Fibroblast of pulmonary artery (primary cell): ENCODE measurements around the gene UPF3B.
A peak's percentile ranks its signal among the peaks of the same experiment; 100 is the strongest.

Experiments used
- DNase-seq: peaks from one replicate; pipeline ENCODE4 v3.0.0-alpha.2; 2010; ENCODE audit warnings: low read depth
- H3K4me3 ChIP-seq: replicated peaks from 2 replicates; pipeline ENCODE4 v1.5.1; 2011; ENCODE audit warnings: low read depth, mild to moderate bottlenecking, control low read depth, low read length, moderate library complexity
- CTCF ChIP-seq: IDR thresholded peaks from 2 replicates; pipeline ENCODE4 v1.5.1; 2011; ENCODE audit warnings: mild to moderate bottlenecking, control low read depth, low read length, inconsistent platforms; ENCODE audit errors: missing control alignments

UPF3B gene

GRCh38 chrX:119784747-119785446 is 67.9 kb downstream of the UPF3B start:
- DNase-seq: peak; percentile 44
- peak; percentile 59 for TF ChIP-seq CTCF
- H3K4me3 ChIP-seq: no peak overlapping the region
